ENCODE results near the gene TRAF1. TPM values are rescaled to one million over a fixed set of nuclear protein-coding genes. Genes with fewer than 3 reads are reported as not detected.

The TRAF1 gene
- total RNA-seq, 1 donor from 2014 or later, result 16.7 TPM

GRCh38 chr9:120931231-120932085 is 4.9 kb upstream of the TRAF1 start:
- peak in 1 of 2 donors; percentile 84 for DNase-seq (ENCODE audit: low spot score in 2 of 2)
- H3K36me3 ChIP-seq, result no peaks in the 10 kb centered on the region
- no peaks in the 10 kb centered on the region for H3K27me3 ChIP-seq
- TF ChIP-seq CTCF (IDR thresholded peaks at IDR 0.05), result no peak
- no peak overlapping the region for H3K4me3 ChIP-seq
- intact Hi-C loops (cut with DNase I), result loop anchor here (10.0 kb wide), 2 partner anchors 197 to 353 kb away; no protein-coding TSS in a partner anchor
- H3K4me1 ChIP-seq, result peaks cover 44 to 80% of the 10 kb centered on the region in 2 donors
- peak overlapping the region; percentile 97 to 98 for H3K27ac ChIP-seq
- no peaks in the 10 kb centered on the region for H3K9me3 ChIP-seq

- Histone ChIP-seq H3K27ac (peak overlapping the region; percentile 97 to 98), H3K36me3 (no peaks in the 10 kb centered on the region), H3K27me3 (no peaks in the 10 kb centered on the region), H3K4me3 (peak overlapping the region; percentile 69 to 84), H3K9me3 (no peaks in the 10 kb centered on the region), H3K4me1 (peaks cover 31 to 80% of the 10 kb centered on the region in 2 donors)
- intact Hi-C loops (cut with DNase I), result no loop called here
- DNase-seq (ENCODE audit: low spot score in 2 of 2), result no peak
- TF ChIP-seq CTCF (IDR thresholded peaks at IDR 0.05), result peak in 1 of 3 experiments; percentile 23
These were observed 2.7 kb upstream of the TRAF1 start for GRCh38 chr9:120929229-120929791.

- DNase-seq (ENCODE audit: low spot score in 2 of 2), result peak in 1 of 2 donors; percentile 85
- H3K27ac ChIP-seq, result peak overlapping the region; percentile 97 to 98
- no peaks in the 10 kb centered on the region for H3K27me3 ChIP-seq
- no peak for TF ChIP-seq CTCF (IDR thresholded peaks at IDR 0.05)
- H3K4me1 ChIP-seq, result peaks cover 28 to 76% of the 10 kb centered on the region in 2 donors
- peak overlapping the region; percentile 69 to 84 for H3K4me3 ChIP-seq
- H3K9me3 ChIP-seq, result no peaks in the 10 kb centered on the region
- H3K36me3 ChIP-seq, result no peaks in the 10 kb centered on the region
- intact Hi-C loops (cut with DNase I), result loop anchor here (1.0 kb wide), 1 partner anchor 10 kb away; no protein-coding TSS in a partner anchor
These were observed 2.1 kb upstream of the TRAF1 start for GRCh38 chr9:120928483-120929228.

- Histone ChIP-seq H3K4me1 (peaks cover 28 to 74% of the 10 kb centered on the region in 2 donors), H3K27me3 (no peaks in the 10 kb centered on the region), H3K4me3 (peak overlapping the region; percentile 69 to 84), H3K27ac (peak overlapping the region; percentile 97 to 98), H3K36me3 (no peaks in the 10 kb centered on the region), H3K9me3 (no peaks in the 10 kb centered on the region)
- intact Hi-C loops (cut with DNase I), result loop anchor here (1.0 kb wide), 1 partner anchor 10 kb away; no protein-coding TSS in a partner anchor
- TF ChIP-seq CTCF (IDR thresholded peaks at IDR 0.05), result no peak
- no peak for DNase-seq (ENCODE audit: low spot score in 2 of 2)
These were observed 1.5 kb upstream of the TRAF1 start for GRCh38 chr9:120928015-120928482.

GRCh38 chr9:120927269-120928014 is 846 bp upstream of the TRAF1 start:
- no peaks in the 10 kb centered on the region for H3K27me3 ChIP-seq
- no peak for DNase-seq (ENCODE audit: low spot score in 2 of 2)
- no peaks in the 10 kb centered on the region for H3K36me3 ChIP-seq
- peak overlapping the region in 1 of 2 donors; percentile 84 for H3K4me3 ChIP-seq
- peaks cover 26 to 73% of the 10 kb centered on the region in 2 donors for H3K4me1 ChIP-seq
- TF ChIP-seq CTCF (IDR thresholded peaks at IDR 0.05), result no peak
- no peaks in the 10 kb centered on the region for H3K9me3 ChIP-seq
- peak overlapping the region; percentile 97 to 98 for H3K27ac ChIP-seq
- intact Hi-C loops (cut with DNase I), result loop anchor here (1.0 kb wide), 1 partner anchor 9 kb away; no protein-coding TSS in a partner anchor

Measured in ascending aorta (tissue), 2 donors.